Endothelial cell of umbilical vein (primary cell): ENCODE results near the gene TNNT3. TPM values are rescaled to one million over a fixed set of nuclear protein-coding genes. Genes with fewer than 3 reads are reported as not detected.

Experiments used
- BruUV-seq: library from RNA; stranded (reverse); fragments of 400-500 nt; replicated peaks from 2 replicates; lab custom pipeline; 2021; lab: Mats Ljungman, UMichigan
- CTCF ChIA-PET: fragments of 300-600, 350-600 bp; sonication (Branson Sonifier 250); formaldehyde crosslinking; loops from one replicate; lab custom pipeline; 2021; ENCODE audit warnings: antibody characterized with exemption, inconsistent platforms; lab: Charles Lee
- POLR2A ChIA-PET: fragments of 300-600, 350-600 bp; sonication (Branson Sonifier 250); formaldehyde crosslinking; loops from one replicate; lab custom pipeline; 2021; ENCODE audit warnings: antibody characterized with exemption, inconsistent platforms; lab: Charles Lee
- DNase-seq: peaks from one replicate; pipeline ENCODE4 v3.0.0-alpha.2; 2011; ENCODE audit warnings: low read depth, low spot score
- FAIRE-seq: peaks from 2 replicates; lab custom pipeline; 2011; peaks lifted over from hg19 to GRCh38; lab: Jason Lieb, UNC
- H2AFZ ChIP-seq: 2 replicates; pipeline ENCODE4 v1.6.0; 2012; ENCODE audit warnings: low read depth, low read length, control low read depth, inconsistent platforms
- H3K27ac ChIP-seq: 2 replicates; pipeline ENCODE4 v1.5.1; 2011; ENCODE audit warnings: low read depth, mild to moderate bottlenecking, control low read depth, low read length, moderate library complexity; ENCODE audit not compliant: insufficient read depth
- H3K27me3 ChIP-seq, 2 experiments: 2 replicates each; pipeline versions ENCODE4 v1.6.0 to v1.6.1; 2011; ENCODE audit warnings: low read length in 2 of 2, mixed read lengths in 1 of 2; ENCODE audit not compliant: control insufficient read depth in 2 of 2, insufficient read depth in 2 of 2
- H3K36me3 ChIP-seq, 2 experiments: 2 replicates in 1 of 2; 3 replicates in 1 of 2; pipeline ENCODE4 v1.5.1; 2011; ENCODE audit warnings: low read length in 2 of 2, mild to moderate bottlenecking in 1 of 2, moderate library complexity in 1 of 2; ENCODE audit not compliant: control insufficient read depth in 2 of 2, insufficient read depth in 2 of 2; ENCODE audit errors: extremely low read depth in 1 of 2
- H3K4me1 ChIP-seq: 3 replicates; pipeline ENCODE4 v1.5.1; 2011; ENCODE audit warnings: mild to moderate bottlenecking, low read length; ENCODE audit not compliant: control insufficient read depth, insufficient read depth; ENCODE audit errors: extremely low read depth
- H3K4me2 ChIP-seq: 2 replicates; pipeline ENCODE4 v1.6.1; 2011; ENCODE audit warnings: low read length, control low read depth, mixed read lengths; ENCODE audit not compliant: insufficient read depth
- H3K4me3 ChIP-seq, 3 experiments: fragments of 200-600 bp in 1 of 3; sonication (generic), shearing (Covaris generic) in 1 of 3; replicated peaks in 1 of 3; 2 replicates each; pipeline ENCODE4 v1.5.1; 2011 to 2016; ENCODE audit warnings: control low read depth in 3 of 3, low read length in 3 of 3, mild to moderate bottlenecking in 2 of 3, inconsistent platforms in 1 of 3, low read depth in 1 of 3, moderate library complexity in 1 of 3; ENCODE audit not compliant: insufficient read depth in 1 of 3
- H3K79me2 ChIP-seq: 2 replicates; pipeline ENCODE4 v1.6.0; 2012; ENCODE audit warnings: low read length, inconsistent platforms; ENCODE audit not compliant: control insufficient read depth, insufficient read depth
- H3K9ac ChIP-seq: replicated peaks from 2 replicates; pipeline ENCODE3; 2011; ENCODE audit warnings: low read length, control low read depth; ENCODE audit not compliant: insufficient read depth; ENCODE audit errors: extremely low read depth
- H3K9me1 ChIP-seq: replicated peaks from 3 replicates; pipeline ENCODE4 v1.6.0; 2011; ENCODE audit warnings: mild to moderate bottlenecking, low read length; ENCODE audit not compliant: control insufficient read depth, insufficient read depth; ENCODE audit errors: extremely low read depth
- H3K9me3 ChIP-seq: replicated peaks from 2 replicates; pipeline ENCODE4 v1.5.1; 2012; ENCODE audit warnings: low read length, inconsistent platforms; ENCODE audit not compliant: control insufficient read depth, insufficient read depth
- H4K20me1 ChIP-seq: replicated peaks from 2 replicates; pipeline ENCODE3; 2011; ENCODE audit warnings: mild to moderate bottlenecking, low read length; ENCODE audit not compliant: control insufficient read depth, insufficient read depth; ENCODE audit errors: extremely low read depth
- CTCF ChIP-seq, 2 donors: IDR thresholded peaks; 1 replicate in 1 of 2; 2 replicates in 1 of 2; pipeline ENCODE4 v1.5.1; 2011; ENCODE audit warnings: low read length in 2 of 2, mild to moderate bottlenecking in 2 of 2, moderate library complexity in 2 of 2, control low read depth in 1 of 2, inconsistent platforms in 1 of 2, low read depth in 1 of 2; ENCODE audit not compliant: insufficient read depth in 1 of 2; ENCODE audit errors: extremely low read depth in 1 of 2
- EZH2 ChIP-seq: IDR thresholded peaks from 2 replicates; pipeline ENCODE4 v1.6.1; 2012; ENCODE audit warnings: borderline replicate concordance, low read depth, mild to moderate bottlenecking, moderate library complexity, low read length, inconsistent platforms; ENCODE audit not compliant: severe bottlenecking
- FOS ChIP-seq: IDR thresholded peaks from 2 replicates; pipeline ENCODE4 v1.6.1; 2011; ENCODE audit warnings: mild to moderate bottlenecking, low read length, moderate library complexity, borderline replicate concordance; ENCODE audit not compliant: insufficient read depth
- GATA2 ChIP-seq: IDR thresholded peaks from 2 replicates; pipeline ENCODE4 v1.7.0; 2011; ENCODE audit warnings: low read depth, mild to moderate bottlenecking, moderate library complexity, mixed read lengths, low read length; ENCODE audit not compliant: insufficient read length, insufficient read depth
- JUN ChIP-seq: IDR thresholded peaks from 2 replicates; pipeline ENCODE4 v1.6.1; 2011; ENCODE audit warnings: borderline replicate concordance, low read depth; ENCODE audit not compliant: insufficient read length, insufficient read depth
- MAX ChIP-seq: IDR thresholded peaks from 2 replicates; pipeline ENCODE4 v1.6.1; 2011; ENCODE audit not compliant: insufficient read depth, insufficient read length
- MYC ChIP-seq: IDR thresholded peaks from one replicate; pipeline ENCODE4 v1.6.1; 2011; ENCODE audit warnings: mild to moderate bottlenecking, low read depth, low read length
- POLR2A ChIP-seq: IDR thresholded peaks from 2 replicates; pipeline ENCODE4 v1.6.1; 2012; ENCODE audit warnings: low read depth, mild to moderate bottlenecking, control low read depth, low read length
- POLR2AphosphoS5 ChIP-seq: IDR thresholded peaks from 2 replicates; pipeline ENCODE4 v1.6.1; 2012; ENCODE audit warnings: low read depth, mild to moderate bottlenecking, control low read depth, low read length, moderate library complexity; ENCODE audit not compliant: insufficient read depth
- dilution Hi-C: fragments of 300-500 bp; cut with MboI; formaldehyde crosslinking; loops from one replicate; pipeline ENCODE4 v1.15.0; 2019; ENCODE audit warnings: low sequenced_read_pairs; ENCODE audit not compliant: extremely low pct_ligation_motif_present
- intact Hi-C: fragments of 100-400 bp; cut with micrococcal nuclease; formaldehyde crosslinking; loops from one replicate; pipeline ENCODE4 v1.10.0; 2022
- polyA plus RNA-seq, 4 experiments: library from polyadenylated mRNA; depleted of rRNA in 3 of 4; stranded (reverse) in 3 of 4; unstranded in 1 of 4; fragments of >200 nt; gene quantifications; 2 replicates each; pipeline versions ENCODE4 v1.2.1 to v1.2.3, GENCODE V29; 2011 to 2012; ENCODE audit warnings: missing spikeins in 1 of 4
- total RNA-seq: library from RNA; stranded (reverse); gene quantifications from 2 replicates; pipeline ENCODE4 v1.2.3, GENCODE V29; 2021

The TNNT3 gene
- total and polyA plus RNA-seq, 2 donors (not counting 3 experiments of a cell fraction or from before 2014, with no cell fraction given), result not detected

GRCh38 chr11:1888811-1889210, 30.7 kb upstream of the TNNT3 start:
- CTCF ChIA-PET, result interaction anchor here (1.1 kb wide), 1 partner anchor 263 kb away, joined by 3 read pairs; no protein-coding TSS in a partner anchor
- no peaks in the 10 kb centered on the region for H3K9me1 ChIP-seq
- no peak for TF ChIP-seq EZH2
- TF ChIP-seq GATA2, result no peak
- no peak for TF ChIP-seq POLR2AphosphoS5
- TF ChIP-seq MYC, result no peak
- no peak for TF ChIP-seq MAX
- no peak for TF ChIP-seq POLR2A
- TF ChIP-seq FOS, result no peak
- TF ChIP-seq JUN, result no peak
- FAIRE-seq, result no peak
- H3K4me2 ChIP-seq, result no peak overlapping the region
- H3K79me2 ChIP-seq, result no peaks in the 10 kb centered on the region
- H3K27me3 ChIP-seq, result no peaks in the 10 kb centered on the region
- H4K20me1 ChIP-seq, result no peaks in the 10 kb centered on the region
- H3K9me3 ChIP-seq, result no peaks in the 10 kb centered on the region
- H3K9ac ChIP-seq, result no peak overlapping the region
- dilution Hi-C loops, result no loop called here
- BruUV-seq, result no TSS peak
- H3K4me3 ChIP-seq, result no peak overlapping the region
- H3K27ac ChIP-seq, result no peak overlapping the region
- H3K4me1 ChIP-seq, result no peaks in the 10 kb centered on the region
- H2AFZ ChIP-seq, result no peak overlapping the region
- POLR2A ChIA-PET, result no interaction called here
- DNase-seq, result no peak
- intact Hi-C loops, result no loop called here
- no peaks in the 10 kb centered on the region for H3K36me3 ChIP-seq

GRCh38 chr11:1889224-1889930, 30.1 kb upstream of the TNNT3 start:
- H3K79me2 ChIP-seq, result no peaks in the 10 kb centered on the region
- no TSS peak for BruUV-seq
- intact Hi-C loops, result no loop called here
- CTCF ChIA-PET, result no interaction called here
- no peaks in the 10 kb centered on the region for H3K27me3 ChIP-seq
- H3K9ac ChIP-seq, result no peak overlapping the region
- H2AFZ ChIP-seq, result no peak overlapping the region
- no peak overlapping the region for H3K4me2 ChIP-seq
- TF ChIP-seq JUN (no peak), CTCF (IDR thresholded peaks at IDR 0.05; ENCODE audit: extremely low read depth in 1 of 2, insufficient read depth in 1 of 2, low read depth in 1 of 2, low read length in 2 of 2) (no peak), POLR2AphosphoS5 (no peak), POLR2A (no peak), EZH2 (no peak), FOS (no peak), MAX (no peak), MYC (no peak)
- H3K4me1 ChIP-seq, result no peaks in the 10 kb centered on the region
- H3K36me3 ChIP-seq, result no peaks in the 10 kb centered on the region
- H4K20me1 ChIP-seq, result no peaks in the 10 kb centered on the region
- FAIRE-seq (no peak), DNase-seq (no peak)
- H3K9me3 ChIP-seq, result no peaks in the 10 kb centered on the region
- no peaks in the 10 kb centered on the region for H3K9me1 ChIP-seq
- dilution Hi-C loops, result no loop called here
- no peak overlapping the region for H3K4me3 ChIP-seq
- no peak overlapping the region for H3K27ac ChIP-seq
- POLR2A ChIA-PET, result no interaction called here
